RPMI8226 (cell line): ENCODE measurements around the gene CA11.

Experiments
- DNase-seq: peaks from one replicate; pipeline ENCODE4 v3.0.0-alpha.2; 2015

The CA11 gene

GRCh38 chr19:48611872-48612271 is 34.1 kb downstream of the CA11 start:
- DNase-seq = no peak

- DNase-seq = no peak
These were observed 36.3 kb downstream of the CA11 start for GRCh38 chr19:48609571-48610108.

GRCh38 chr19:48608798-48609263 is 37.2 kb downstream of the CA11 start:
- peak; percentile 87 for DNase-seq

- DNase-seq = no peak
These were observed 38.6 kb downstream of the CA11 start for GRCh38 chr19:48607359-48607755.

GRCh38 chr19:48606463-48607358 is 39.3 kb downstream of the CA11 start, which contains the start of gene SPACA4:
Gene SPACA4, plus strand, starts transcription at chr19:48606742. Its CDS starts 237 bp downstream, at chr19:48606979.
- no peak for DNase-seq

- no peak for DNase-seq
These were observed 42.1 kb downstream of the CA11 start for GRCh38 chr19:48603850-48604249.

- DNase-seq = no peak
These were observed 42.5 kb downstream of the CA11 start for GRCh38 chr19:48603449-48603848.

GRCh38 chr19:48603001-48603400 is 43.0 kb downstream of the CA11 start:
- no peak for DNase-seq

GRCh38 chr19:48600679-48601417 is 45.1 kb downstream of the CA11 start:
- no peak for DNase-seq

- no peak for DNase-seq
These were observed 46.8 kb downstream of the CA11 start for GRCh38 chr19:48598996-48599700.

GRCh38 chr19:48596679-48597465 is 49.1 kb downstream of the CA11 start:
- peak; percentile 23 for DNase-seq

- no peak for DNase-seq
These were observed 49.8 kb downstream of the CA11 start for GRCh38 chr19:48596237-48596636.

GRCh38 chr19:48595833-48596232 is 50.2 kb downstream of the CA11 start:
- DNase-seq = no peak

- no peak for DNase-seq
These were observed 50.8 kb downstream of the CA11 start for GRCh38 chr19:48595171-48595570.

- no peak for DNase-seq
These were observed 55.0 kb downstream of the CA11 start for GRCh38 chr19:48591021-48591420.

- DNase-seq = peak; percentile 88
These were observed 57.2 kb downstream of the CA11 start for GRCh38 chr19:48588670-48589401.
